ENCODE measurements around the gene PKMYT1. TPM values are rescaled to one million over a fixed set of nuclear protein-coding genes. Genes with fewer than 3 reads are reported as not detected.
A peak's percentile ranks its signal among the peaks of the same experiment; 100 is the strongest.

Gene PKMYT1
- total RNA-seq, 2 experiments from 2014 or later, result 0.47 to 0.60 TPM

DNA sequence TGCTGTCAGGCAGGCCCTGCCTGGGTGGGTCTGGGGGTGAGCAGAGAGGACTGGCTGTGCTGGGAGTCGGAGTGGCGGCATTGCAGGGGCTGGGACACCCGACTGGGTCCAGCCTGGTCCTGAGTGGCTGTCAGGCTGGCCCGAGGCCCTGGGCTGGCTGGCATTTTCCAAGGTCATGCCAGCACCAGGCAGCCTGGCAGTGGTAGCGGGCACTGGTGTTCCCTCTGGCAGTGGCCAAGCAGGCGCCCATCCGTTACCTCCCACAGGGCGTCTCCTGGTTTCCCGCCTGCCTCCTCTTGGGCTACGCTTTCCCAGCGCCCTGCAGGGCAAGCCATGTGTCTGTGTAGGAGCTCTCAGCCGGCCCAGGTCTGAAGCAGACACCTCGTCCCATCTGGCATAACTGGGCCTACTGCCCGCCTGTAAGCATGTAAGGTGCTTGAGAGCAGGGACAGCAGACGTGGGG lies 5.7 kb upstream of the PKMYT1 start:
- Histone ChIP-seq H3K4me3 (ENCODE audit: low read length) (no peak overlapping the region), H3K9me3 (ENCODE audit: control insufficient read depth in 1 of 2, insufficient read depth in 1 of 2, low read length in 2 of 2) (no peaks in the 10 kb centered on the region), H3K27ac (ENCODE audit: low read depth in 1 of 2, low read length in 2 of 2) (no peak overlapping the region), H3K27me3 (ENCODE audit: control insufficient read depth in 1 of 2, insufficient read depth in 2 of 2, low read length in 2 of 2) (no peaks in the 10 kb centered on the region), H3K36me3 (ENCODE audit: insufficient read depth, low read length) (no peaks in the 10 kb centered on the region), H3K4me1 (ENCODE audit: insufficient read depth, low read length) (peaks cover 15% of the 10 kb centered on the region)
- TF ChIP-seq, protein P1, sequence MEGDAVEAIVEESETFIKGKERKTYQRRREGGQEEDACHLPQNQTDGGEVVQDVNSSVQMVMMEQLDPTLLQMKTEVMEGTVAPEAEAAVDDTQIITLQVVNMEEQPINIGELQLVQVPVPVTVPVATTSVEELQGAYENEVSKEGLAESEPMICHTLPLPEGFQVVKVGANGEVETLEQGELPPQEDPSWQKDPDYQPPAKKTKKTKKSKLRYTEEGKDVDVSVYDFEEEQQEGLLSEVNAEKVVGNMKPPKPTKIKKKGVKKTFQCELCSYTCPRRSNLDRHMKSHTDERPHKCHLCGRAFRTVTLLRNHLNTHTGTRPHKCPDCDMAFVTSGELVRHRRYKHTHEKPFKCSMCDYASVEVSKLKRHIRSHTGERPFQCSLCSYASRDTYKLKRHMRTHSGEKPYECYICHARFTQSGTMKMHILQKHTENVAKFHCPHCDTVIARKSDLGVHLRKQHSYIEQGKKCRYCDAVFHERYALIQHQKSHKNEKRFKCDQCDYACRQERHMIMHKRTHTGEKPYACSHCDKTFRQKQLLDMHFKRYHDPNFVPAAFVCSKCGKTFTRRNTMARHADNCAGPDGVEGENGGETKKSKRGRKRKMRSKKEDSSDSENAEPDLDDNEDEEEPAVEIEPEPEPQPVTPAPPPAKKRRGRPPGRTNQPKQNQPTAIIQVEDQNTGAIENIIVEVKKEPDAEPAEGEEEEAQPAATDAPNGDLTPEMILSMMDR (IDR thresholded peaks at IDR 0.05), result no peak
- Mint-ChIP-seq H3K27ac (no peak overlapping the region), H3K4me1 (ENCODE audit: low read depth) (no peaks in the 10 kb centered on the region), H3K27me3 (no peaks in the 10 kb centered on the region), H3K36me3 (ENCODE audit: low read depth) (no peaks in the 10 kb centered on the region), H3K4me3 (no peak overlapping the region), H3K9me3 (no peaks in the 10 kb centered on the region)
- DNase-seq (no peak), ATAC-seq (ENCODE audit: poor library complexity) (no peak)
- CTCF ChIA-PET, result interaction anchor here (2.9 kb wide), 1 partner anchor 46 kb away, joined by 10 read pairs; no protein-coding TSS in a partner anchor
- intact Hi-C loops (cut with DNase I, micrococcal nuclease), result no loop called here
- POLR2A ChIA-PET, result no interaction called here

DNA sequence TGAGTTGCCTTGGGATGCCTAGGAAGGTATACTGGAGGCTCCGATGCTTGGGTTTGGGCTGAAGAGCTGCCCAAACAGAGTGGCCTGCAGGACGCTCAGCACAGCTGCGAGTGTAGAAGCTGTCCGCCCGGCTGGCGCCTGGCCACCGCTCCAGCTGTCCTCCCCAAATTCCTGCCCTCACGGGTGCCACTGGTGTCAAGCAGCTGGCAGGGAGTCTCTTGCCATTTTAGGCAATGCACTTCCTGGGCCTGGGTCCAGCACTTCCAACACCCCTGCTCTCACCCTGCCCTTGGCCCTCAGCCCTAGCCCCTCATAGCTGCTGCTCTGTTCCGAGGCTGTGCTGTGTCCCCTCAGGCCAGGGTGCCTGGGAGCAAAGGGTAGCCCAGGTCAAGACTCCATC lies 5.2 kb upstream of the PKMYT1 start:
- Mint-ChIP-seq H3K27me3 (no peaks in the 10 kb centered on the region), H3K4me1 (ENCODE audit: low read depth) (no peaks in the 10 kb centered on the region), H3K36me3 (ENCODE audit: low read depth) (no peaks in the 10 kb centered on the region), H3K9me3 (no peaks in the 10 kb centered on the region), H3K27ac (no peak overlapping the region), H3K4me3 (no peak overlapping the region)
- POLR2A ChIA-PET, result no interaction called here
- CTCF ChIA-PET, result interaction anchor here (2.9 kb wide), 1 partner anchor 46 kb away, joined by 10 read pairs; no protein-coding TSS in a partner anchor
- TF ChIP-seq, protein P1 (IDR thresholded peaks at IDR 0.05), result no peak
- ATAC-seq (ENCODE audit: poor library complexity) (no peak), DNase-seq (no peak)
- no peaks in the 10 kb centered on the region for H3K36me3 ChIP-seq (ENCODE audit: insufficient read depth, low read length)
- intact Hi-C loops (cut with DNase I, micrococcal nuclease), result no loop called here
- peaks cover 20% of the 10 kb centered on the region for H3K4me1 ChIP-seq (ENCODE audit: insufficient read depth, low read length)
- no peak overlapping the region for H3K27ac ChIP-seq (ENCODE audit: low read depth in 1 of 2, low read length in 2 of 2)
- no peak overlapping the region for H3K4me3 ChIP-seq (ENCODE audit: low read length)
- H3K9me3 ChIP-seq (ENCODE audit: control insufficient read depth in 1 of 2, insufficient read depth in 1 of 2, low read length in 2 of 2), result no peaks in the 10 kb centered on the region
- H3K27me3 ChIP-seq (ENCODE audit: control insufficient read depth in 1 of 2, insufficient read depth in 2 of 2, low read length in 2 of 2), result no peaks in the 10 kb centered on the region

DNA sequence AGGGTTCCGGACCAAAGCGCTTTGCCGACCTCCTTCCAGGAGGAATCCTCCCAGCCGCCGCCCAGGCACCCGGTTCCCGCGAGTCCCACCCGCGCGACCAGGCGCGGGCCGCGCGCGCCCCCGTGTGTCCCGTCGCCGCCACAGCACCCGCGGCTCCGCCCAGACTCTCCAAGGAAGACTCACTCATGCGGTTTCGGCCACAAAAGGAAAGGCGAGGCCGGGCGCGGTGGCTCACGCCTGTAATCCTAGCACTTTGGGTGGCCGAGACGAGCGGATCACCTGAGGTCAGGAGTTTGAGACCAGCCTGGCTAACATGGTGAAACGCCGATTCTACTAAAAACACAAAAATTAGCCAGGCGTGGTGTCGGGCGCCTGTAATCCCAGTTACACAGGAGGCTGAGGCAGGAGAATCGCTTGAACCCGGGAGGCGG lies 3.5 kb upstream of the PKMYT1 start:
- no peaks in the 10 kb centered on the region for H3K36me3 Mint-ChIP-seq (ENCODE audit: low read depth)
- peaks cover 0 to 7% of the 10 kb centered on the region in 2 experiments for H3K9me3 ChIP-seq (ENCODE audit: control insufficient read depth in 1 of 2, insufficient read depth in 1 of 2, low read length in 2 of 2)
- ChIA-PET POLR2A (no interaction called here), CTCF (interaction anchor here (1.2 to 2.9 kb wide), 2 partner anchors 17 to 48 kb away, joined by 3 to 10 read pairs; no protein-coding TSS in a partner anchor)
- no peak overlapping the region for H3K27ac ChIP-seq (ENCODE audit: low read depth in 1 of 2, low read length in 2 of 2)
- no peaks in the 10 kb centered on the region for H3K36me3 ChIP-seq (ENCODE audit: insufficient read depth, low read length)
- no peaks in the 10 kb centered on the region for H3K27me3 Mint-ChIP-seq
- no peak overlapping the region for H3K4me3 ChIP-seq (ENCODE audit: low read length)
- H3K4me1 ChIP-seq (ENCODE audit: insufficient read depth, low read length), result peaks cover 29% of the 10 kb centered on the region
- H3K4me1 Mint-ChIP-seq (ENCODE audit: low read depth), result no peaks in the 10 kb centered on the region
- H3K27me3 ChIP-seq (ENCODE audit: control insufficient read depth in 1 of 2, insufficient read depth in 2 of 2, low read length in 2 of 2), result peaks cover 0 to 3% of the 10 kb centered on the region in 2 experiments
- H3K27ac Mint-ChIP-seq, result no peak overlapping the region
- TF ChIP-seq, protein P1 (IDR thresholded peaks at IDR 0.05), result peak; percentile 89
- DNase-seq (peak in 13 of 14 experiments; percentile 31 to 83 (median 58)), ATAC-seq (ENCODE audit: poor library complexity) (peak; percentile 51)
- no peaks in the 10 kb centered on the region for H3K9me3 Mint-ChIP-seq
- intact Hi-C loops (cut with DNase I, micrococcal nuclease), result loop anchor here in 1 of 2 experiments (2.0 to 5.0 kb wide), 3 partner anchors 37 to 106 kb away; partner anchors contain the start of genes FLYWCH1 and TNFRSF12A
- H3K4me3 Mint-ChIP-seq, result no peak overlapping the region
